GM23248 (cell line): ENCODE data around the gene KCNMB4. TPM values are rescaled to one million over a fixed set of nuclear protein-coding genes. Genes with fewer than 3 reads are reported as not detected.

Source experiments
- DNase-seq: peaks from one replicate; pipeline ENCODE4 v3.0.0-alpha.2; 2015
- H2AFZ ChIP-seq: fragments of 200-600 bp; sonication (generic); 2 replicates; pipeline ENCODE4 v1.6.1; 2016; ENCODE audit warnings: antibody characterized with exemption
- H3F3A ChIP-seq: fragments of 200-600 bp; sonication (generic); 2 replicates; pipeline ENCODE4 v1.6.1; 2016; ENCODE audit warnings: mild to moderate bottlenecking, antibody characterized with exemption, mixed run types; ENCODE audit not compliant: insufficient read depth
- H3K27ac ChIP-seq: fragments of 200-600 bp; sonication (generic); 2 replicates; pipeline ENCODE4 v1.5.1; 2016; ENCODE audit warnings: mild to moderate bottlenecking
- H3K27me3 ChIP-seq: fragments of 200-600 bp; sonication (generic); replicated peaks from 2 replicates; pipeline ENCODE4 v1.6.1; 2016; ENCODE audit warnings: mild to moderate bottlenecking; ENCODE audit not compliant: insufficient read depth
- H3K36me3 ChIP-seq: fragments of 200-600 bp; sonication (generic); 2 replicates; pipeline ENCODE4 v1.6.1; 2016; ENCODE audit warnings: low read depth, mild to moderate bottlenecking
- H3K4me1 ChIP-seq: fragments of 200-600 bp; sonication (generic); 2 replicates; pipeline ENCODE4 v1.6.1; 2016; ENCODE audit warnings: mild to moderate bottlenecking; ENCODE audit not compliant: insufficient read depth
- H3K4me2 ChIP-seq: fragments of 200-600 bp; sonication (generic); one replicate; pipeline ENCODE4 v1.6.1; 2016; ENCODE audit warnings: mild to moderate bottlenecking; ENCODE audit not compliant: unreplicated experiment
- H3K4me3 ChIP-seq: fragments of 200-600 bp; sonication (generic); 2 replicates; pipeline ENCODE4 v1.5.1; 2016; ENCODE audit warnings: mild to moderate bottlenecking
- H3K79me2 ChIP-seq: fragments of 200-600 bp; sonication (generic); 2 replicates; pipeline ENCODE4 v1.6.1; 2016; ENCODE audit warnings: mild to moderate bottlenecking; ENCODE audit not compliant: insufficient read depth
- H3K9ac ChIP-seq: fragments of 200-600 bp; sonication (generic); 2 replicates; pipeline ENCODE4 v1.6.1; 2016; ENCODE audit warnings: mild to moderate bottlenecking
- H3K9me2 ChIP-seq: fragments of 200-600 bp; sonication (generic); 2 replicates; pipeline ENCODE4 v1.6.1; 2016; ENCODE audit warnings: mixed run types, mild to moderate bottlenecking, moderate library complexity; ENCODE audit not compliant: insufficient read depth
- H3K9me3 ChIP-seq: fragments of 200-600 bp; sonication (generic); one replicate; pipeline ENCODE4 v1.6.1; 2017; ENCODE audit warnings: low read depth
- H4K20me1 ChIP-seq: fragments of 200-600 bp; sonication (generic); 2 replicates; pipeline ENCODE4 v1.6.0; 2016; ENCODE audit not compliant: insufficient read depth
- EZH2 ChIP-seq: fragments of 200-600 bp; sonication (generic); IDR thresholded peaks from 2 replicates; pipeline ENCODE4 v1.6.1; 2018; ENCODE audit warnings: antibody characterized with exemption, mild to moderate bottlenecking; ENCODE audit not compliant: insufficient read depth, poor library complexity, severe bottlenecking
- EZH2phosphoT487 ChIP-seq: fragments of 200-600 bp; sonication (generic); IDR thresholded peaks from 2 replicates; pipeline ENCODE4 v1.6.1; 2018; ENCODE audit warnings: antibody characterized with exemption, moderate library complexity, mild to moderate bottlenecking, low read depth; ENCODE audit not compliant: insufficient read depth
- WGBS, 2 experiments: methylation state at CpG; one replicate each; pipeline ENCODE4 v1.1.6; 2015 to 2017; ENCODE audit warnings: low lambda C conversion rate in 2 of 2, low coverage in 1 of 2; ENCODE audit errors: missing lambda C conversion rate in 2 of 2; 5-methylcytosine and 5-hydroxymethylcytosine counted together
- in situ Hi-C: fragments of 300-500 bp; cut with MboI; formaldehyde crosslinking; loops from 2 replicates; pipeline ENCODE4 v1.15.0; 2020
- polyA plus RNA-seq: library from polyadenylated mRNA; unstranded; fragments of >200 nt; fragmentation: Nextera tagmentation; extraction: Ambion mirVana; gene quantifications from 2 replicates; pipeline ENCODE4 v1.2.1, GENCODE V29; 2016
- small RNA-seq: library from RNA; depleted of rRNA; stranded (forward); fragments of <200 nt; gene quantifications from one replicate; pipeline ENCODE3, GENCODE V24; 2014; ENCODE audit warnings: low read depth, low replicate concordance
- total RNA-seq: library from RNA; depleted of rRNA; stranded (reverse); fragments of >200 nt; shearing (Covaris generic); gene quantifications from 2 replicates; pipeline ENCODE4 v1.2.3, GENCODE V29; 2014; rRNA removed

Gene KCNMB4
- total and polyA plus RNA-seq, 2 experiments from 2014 or later = 1.7 to 2.7 TPM

DNA sequence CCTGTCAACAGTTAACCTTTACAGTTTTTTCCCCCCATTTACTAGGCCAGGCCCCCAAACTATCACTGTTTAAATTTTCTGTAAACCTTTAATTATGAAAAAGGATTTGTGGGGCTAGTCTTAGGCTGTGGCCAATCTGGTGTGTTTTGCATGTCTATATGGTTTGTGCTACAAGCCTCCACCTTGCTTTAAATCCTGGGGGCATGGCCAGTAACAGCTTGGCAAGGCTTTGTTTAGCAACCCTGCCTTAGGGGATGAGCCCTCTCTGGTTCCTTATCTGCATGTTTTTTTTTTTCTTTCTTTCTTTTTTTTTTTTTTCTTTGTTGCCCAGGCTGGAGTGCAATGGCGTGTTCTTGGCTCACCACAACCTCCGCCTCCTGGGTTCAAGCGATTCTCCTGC is 102.7 kb downstream of the KCNMB4 start:
- no peak overlapping the region for H2AFZ ChIP-seq
- H3K9me3 ChIP-seq = no peaks in the 10 kb centered on the region
- no peaks in the 10 kb centered on the region for H3K36me3 ChIP-seq
- TF ChIP-seq EZH2phosphoT487 (no peak), EZH2 (no peak)
- in situ Hi-C loops = no loop called here
- no peak overlapping the region for H3K9ac ChIP-seq
- no peaks in the 10 kb centered on the region for H4K20me1 ChIP-seq
- no peaks in the 10 kb centered on the region for H3K9me2 ChIP-seq
- WGBS, 2 experiments = 79 to 80% methylated on average over 1 to 3 of the region's 3 CpGs
- no peaks in the 10 kb centered on the region for H3K4me1 ChIP-seq
- no peak overlapping the region for H3K4me3 ChIP-seq
- no peak overlapping the region for H3K4me2 ChIP-seq
- no peak for DNase-seq
- no peaks in the 10 kb centered on the region for H3K79me2 ChIP-seq
- no peaks in the 10 kb centered on the region for H3F3A ChIP-seq
- H3K27me3 ChIP-seq = no peaks in the 10 kb centered on the region
- H3K27ac ChIP-seq = no peak overlapping the region

DNA sequence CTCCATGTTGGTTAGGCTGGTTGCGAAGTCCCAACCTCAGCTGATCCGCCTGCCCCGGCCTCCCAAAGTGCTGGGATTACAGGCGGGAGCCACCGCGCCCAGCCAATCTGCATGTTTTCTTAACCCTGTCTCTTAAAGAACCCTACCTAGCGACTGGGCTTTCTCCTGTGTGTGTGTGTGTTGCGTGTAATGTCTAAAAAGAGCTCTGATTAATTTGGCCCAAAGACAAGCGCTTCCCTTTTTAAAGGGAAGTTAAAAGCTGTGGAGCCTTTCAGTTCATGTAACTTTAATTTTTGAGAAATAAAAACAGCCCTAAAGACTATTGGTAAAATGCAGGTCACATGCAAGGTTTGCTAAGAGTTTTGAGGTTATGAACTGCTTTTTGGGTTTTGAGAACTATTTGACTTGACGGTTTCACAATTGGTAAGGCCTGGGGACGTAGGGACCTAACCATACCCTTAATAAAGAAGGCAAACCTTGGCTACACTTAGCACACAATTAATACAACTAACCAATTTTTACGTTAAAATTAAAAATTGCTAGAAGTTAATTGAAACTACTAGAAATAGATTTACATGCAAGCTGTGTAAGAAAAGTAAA is 103.2 kb downstream of the KCNMB4 start:
- Histone ChIP-seq H3K9ac (no peak overlapping the region), H3K27me3 (no peaks in the 10 kb centered on the region), H4K20me1 (no peaks in the 10 kb centered on the region), H3K9me3 (no peaks in the 10 kb centered on the region), H3K4me1 (no peaks in the 10 kb centered on the region), H2AFZ (no peak overlapping the region), H3K4me3 (no peak overlapping the region), H3K27ac (no peak overlapping the region), H3K79me2 (no peaks in the 10 kb centered on the region), H3F3A (no peaks in the 10 kb centered on the region), H3K4me2 (no peak overlapping the region), H3K36me3 (no peaks in the 10 kb centered on the region), H3K9me2 (no peaks in the 10 kb centered on the region)
- in situ Hi-C loops = no loop called here
- DNase-seq = no peak
- WGBS, 2 experiments = 63 to 68% methylated on average over 12 of the region's 12 CpGs
- TF ChIP-seq EZH2phosphoT487 (no peak), EZH2 (no peak)

DNA sequence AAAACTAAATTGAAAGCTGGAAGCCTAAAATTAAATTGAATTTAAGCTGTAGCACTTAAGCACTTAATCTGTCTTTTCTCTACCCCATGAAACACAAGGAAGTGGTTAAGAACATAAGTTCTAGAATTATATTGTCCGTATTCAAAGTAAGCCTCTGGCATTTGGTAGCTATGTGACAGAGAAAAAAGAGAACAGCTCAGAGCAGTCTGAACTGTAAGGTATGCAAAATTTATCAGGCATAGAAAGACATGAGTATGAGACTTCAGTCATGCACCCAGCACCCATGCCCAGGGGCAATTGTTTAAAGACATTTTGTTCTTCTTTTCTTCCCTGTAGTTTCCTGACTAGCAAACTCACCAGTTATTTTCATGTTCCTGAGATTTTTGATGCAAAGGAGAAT is 116.7 kb downstream of the KCNMB4 start:
- no peak overlapping the region for H2AFZ ChIP-seq
- in situ Hi-C loops = no loop called here
- no peak overlapping the region for H3K27ac ChIP-seq
- no peaks in the 10 kb centered on the region for H3F3A ChIP-seq
- no peaks in the 10 kb centered on the region for H3K9me3 ChIP-seq
- no peak for DNase-seq
- H3K4me3 ChIP-seq = no peak overlapping the region
- WGBS, 2 experiments = 10 to 25% methylated on average over 1 of the region's 1 CpG
- peaks cover 19% of the 10 kb centered on the region; the same call in 1 of the 2 replicates for H3K27me3 ChIP-seq
- no peak overlapping the region for H3K9ac ChIP-seq
- H3K36me3 ChIP-seq = no peaks in the 10 kb centered on the region
- TF ChIP-seq EZH2 = no peak
- no peak for TF ChIP-seq EZH2phosphoT487
- H3K4me1 ChIP-seq = no peaks in the 10 kb centered on the region
- no peaks in the 10 kb centered on the region for H4K20me1 ChIP-seq
- H3K79me2 ChIP-seq = no peaks in the 10 kb centered on the region
- H3K9me2 ChIP-seq = no peaks in the 10 kb centered on the region
- no peak overlapping the region for H3K4me2 ChIP-seq

Small RNA genes lying within 50 kb of the gene (small RNA-seq; reads per million reads assigned to genes)
- not detected for gene RNU4-65P

Other genes starting within 250 kb of the KCNMB4 start
- 72.0 and 74.3 TPM in 2 replicates for gene CNOT2, start 122.9 kb upstream of the KCNMB4 start, total RNA-seq
- 76.1 and 92.4 TPM in 2 replicates for gene CNOT2, start 122.9 kb upstream of the KCNMB4 start, polyA plus RNA-seq